AG04449 (cell line): ENCODE measurements around the gene CXCR2.

Experiments used
- CTCF ChIA-PET: fragments of 350-600 bp; formaldehyde crosslinking; extraction: SDS; loops from one replicate; lab custom pipeline; 2021; ENCODE audit warnings: antibody characterized with exemption; lab: Yijun Ruan, JAX
- POLR2A ChIA-PET: fragments of 400-600, 350-600 bp; formaldehyde crosslinking; extraction: SDS; loops from one replicate; lab custom pipeline; 2020; ENCODE audit warnings: antibody characterized with exemption, inconsistent platforms; lab: Yijun Ruan, JAX
- DNase-seq: peaks from one replicate; pipeline ENCODE4 v3.0.0-alpha.2; 2010; ENCODE audit warnings: low read depth, low spot score
- H3K4me3 ChIP-seq: 2 replicates; pipeline ENCODE4 v1.5.1; 2011; ENCODE audit warnings: low read depth, mild to moderate bottlenecking, control low read depth, low read length
- CTCF ChIP-seq: IDR thresholded peaks from one replicate; pipeline ENCODE4 v1.5.1; 2011; ENCODE audit warnings: mild to moderate bottlenecking, moderate library complexity, low read length, control low read depth, inconsistent platforms; ENCODE audit not compliant: insufficient read depth; ENCODE audit errors: missing control alignments

CXCR2 gene

GRCh38 chr2:218125626-218126080 is at the start of gene CXCR2:
Gene CXCR2 (plus strand): TSS chr2:218126028. CDS start chr2:218134802, 8,774 bp downstream.
- no peak for TF ChIP-seq CTCF
- H3K4me3 ChIP-seq: no peak within 1 kb of the TSS
- ChIA-PET CTCF (no interaction called here), POLR2A (no interaction called here)
- DNase-seq: no peak

- TF ChIP-seq CTCF: no peak
- H3K4me3 ChIP-seq: no peak overlapping the region
- POLR2A ChIA-PET: no interaction called here
- CTCF ChIA-PET: interaction anchor here (1.1 to 3.1 kb wide), 5 partner anchors 9 to 292 kb away, joined by 3 to 12 read pairs (median 7); partner anchors contain the start of gene RUFY4
- DNase-seq: no peak
These were observed 48.2 kb upstream of the CXCR2 start for GRCh38 chr2:218077464-218078216.

GRCh38 chr2:218079943-218080913 is 45.6 kb upstream of the CXCR2 start:
- no peak for TF ChIP-seq CTCF
- POLR2A ChIA-PET: no interaction called here
- H3K4me3 ChIP-seq: no peak overlapping the region
- no peak for DNase-seq
- CTCF ChIA-PET: interaction anchor here (1.8 to 5.1 kb wide), 4 partner anchors 10 to 294 kb away, joined by 6 to 43 read pairs (median 12); partner anchors contain the start of gene RUFY4

- no peak overlapping the region for H3K4me3 ChIP-seq
- no peak for TF ChIP-seq CTCF
- CTCF ChIA-PET: interaction anchor here (1.4 to 5.1 kb wide), 4 partner anchors 9 to 295 kb away, joined by 6 to 43 read pairs (median 8); partner anchors contain the start of gene RUFY4
- POLR2A ChIA-PET: no interaction called here
- DNase-seq: no peak
These were observed 44.8 kb upstream of the CXCR2 start for GRCh38 chr2:218081063-218081462.

GRCh38 chr2:218081695-218082094 is 44.1 kb upstream of the CXCR2 start:
- TF ChIP-seq CTCF: no peak
- peak; percentile 63 for DNase-seq
- H3K4me3 ChIP-seq: no peak overlapping the region
- ChIA-PET CTCF (interaction anchor here (0.8 to 5.1 kb wide), 5 partner anchors 10 to 296 kb away, joined by 3 to 43 read pairs (median 6); partner anchors contain the start of gene RUFY4), POLR2A (no interaction called here)
